Fibroblast of lung (primary cell): Measurements from ENCODE around the gene ZNF526. TPM values are rescaled to one million over a fixed set of nuclear protein-coding genes. Genes with fewer than 3 reads are reported as not detected.
A peak's percentile ranks its signal among the peaks of the same experiment; 100 is the strongest.
"Not testable (repeated sequence)": the region's sequence is repeated elsewhere in the genome, so short reads cannot be mapped to it uniquely, and the experiment has no call there.

Experiments used
- DNase-seq, 2 donors: peaks; one replicate each; pipeline versions ENCODE4 v3.0.0 to v3.0.0-alpha.2; 2010; ENCODE audit warnings: low read depth in 2 of 2
- H2AFZ ChIP-seq: 2 replicates; pipeline ENCODE4 v1.5.1; 2012; ENCODE audit warnings: low read length, control low read depth, inconsistent platforms
- H3K27ac ChIP-seq: 2 replicates; pipeline ENCODE4 v1.5.1; 2011; ENCODE audit warnings: low read length, control low read depth; ENCODE audit not compliant: insufficient read depth
- H3K27me3 ChIP-seq: 2 replicates; pipeline ENCODE4 v1.5.1; 2011; ENCODE audit warnings: mild to moderate bottlenecking, low read length; ENCODE audit not compliant: control insufficient read depth, insufficient read depth
- H3K36me3 ChIP-seq: 2 replicates; pipeline ENCODE4 v1.5.1; 2011; ENCODE audit warnings: low read length; ENCODE audit not compliant: control insufficient read depth, insufficient read depth
- H3K4me1 ChIP-seq: 2 replicates; pipeline ENCODE4 v1.5.1; 2011; ENCODE audit warnings: low read length; ENCODE audit not compliant: control insufficient read depth, insufficient read depth; ENCODE audit errors: extremely low read depth
- H3K4me2 ChIP-seq: 2 replicates; pipeline ENCODE4 v1.5.1; 2011; ENCODE audit warnings: low read length, control low read depth; ENCODE audit not compliant: insufficient read depth; ENCODE audit errors: extremely low read depth
- H3K4me3 ChIP-seq, 4 experiments: fragments of 200-600 bp in 1 of 4; sonication (generic) in 1 of 4; replicated peaks in 1 of 4; 2 replicates each; pipeline ENCODE4 v1.5.1; 2011 to 2016; ENCODE audit warnings: low read length in 4 of 4, low read depth in 3 of 4, mild to moderate bottlenecking in 3 of 4, control low read depth in 2 of 4, inconsistent platforms in 1 of 4, mixed read lengths in 1 of 4; ENCODE audit not compliant: insufficient read depth in 1 of 4; ENCODE audit errors: control extremely low read depth in 1 of 4
- H3K79me2 ChIP-seq: 2 replicates; pipeline ENCODE4 v1.5.1; 2012; ENCODE audit warnings: mild to moderate bottlenecking, low read length, inconsistent platforms; ENCODE audit not compliant: control insufficient read depth, insufficient read depth
- H3K9ac ChIP-seq: 2 replicates; pipeline ENCODE4 v1.5.1; 2011; ENCODE audit warnings: mild to moderate bottlenecking, low read length, control low read depth; ENCODE audit not compliant: insufficient read depth
- H3K9me3 ChIP-seq: 2 replicates; pipeline ENCODE4 v1.5.1; 2012; ENCODE audit warnings: low read depth, low read length; ENCODE audit not compliant: control insufficient read depth, insufficient read depth
- H4K20me1 ChIP-seq: 2 replicates; pipeline ENCODE4 v1.5.1; 2011; ENCODE audit warnings: low read length; ENCODE audit not compliant: control insufficient read depth, insufficient read depth; ENCODE audit errors: extremely low read depth
- EZH2 ChIP-seq: IDR thresholded peaks from 2 replicates; pipeline ENCODE4 v1.5.1; 2012; ENCODE audit warnings: low read length, control low read depth, mild to moderate bottlenecking; ENCODE audit errors: missing control alignments
- polyA plus RNA-seq, 2 donors: library from polyadenylated mRNA; depleted of rRNA in 1 of 2; stranded (reverse) in 1 of 2; unstranded in 1 of 2; fragments of >200 nt; gene quantifications; 2 replicates each; pipeline ENCODE4 v1.2.1, GENCODE V29; 2011 to 2012; ENCODE audit warnings: missing spikeins in 1 of 2
- total RNA-seq: library from RNA; depleted of rRNA; stranded (reverse); fragments of >200 nt; gene quantifications from 2 replicates; pipeline ENCODE4 v1.2.1, GENCODE V29; 2014
- TF ChIP-seq, protein P1 (sequence below), 2 donors: IDR thresholded peaks in 1 of 2; conservative IDR thresholded peaks in 1 of 2; 1 replicate in 1 of 2; 2 replicates in 1 of 2; pipeline ENCODE4 v1.5.1; 2011 to 2012; ENCODE audit warnings: low read length in 2 of 2, control low read depth in 1 of 2, inconsistent platforms in 1 of 2, low read depth in 1 of 2, mild to moderate bottlenecking in 1 of 2

Gene ZNF526
- total and polyA plus RNA-seq, 2 donors (not counting 1 experiment from before 2014, with no cell fraction given): 5.9 to 7.8 TPM

DNA sequence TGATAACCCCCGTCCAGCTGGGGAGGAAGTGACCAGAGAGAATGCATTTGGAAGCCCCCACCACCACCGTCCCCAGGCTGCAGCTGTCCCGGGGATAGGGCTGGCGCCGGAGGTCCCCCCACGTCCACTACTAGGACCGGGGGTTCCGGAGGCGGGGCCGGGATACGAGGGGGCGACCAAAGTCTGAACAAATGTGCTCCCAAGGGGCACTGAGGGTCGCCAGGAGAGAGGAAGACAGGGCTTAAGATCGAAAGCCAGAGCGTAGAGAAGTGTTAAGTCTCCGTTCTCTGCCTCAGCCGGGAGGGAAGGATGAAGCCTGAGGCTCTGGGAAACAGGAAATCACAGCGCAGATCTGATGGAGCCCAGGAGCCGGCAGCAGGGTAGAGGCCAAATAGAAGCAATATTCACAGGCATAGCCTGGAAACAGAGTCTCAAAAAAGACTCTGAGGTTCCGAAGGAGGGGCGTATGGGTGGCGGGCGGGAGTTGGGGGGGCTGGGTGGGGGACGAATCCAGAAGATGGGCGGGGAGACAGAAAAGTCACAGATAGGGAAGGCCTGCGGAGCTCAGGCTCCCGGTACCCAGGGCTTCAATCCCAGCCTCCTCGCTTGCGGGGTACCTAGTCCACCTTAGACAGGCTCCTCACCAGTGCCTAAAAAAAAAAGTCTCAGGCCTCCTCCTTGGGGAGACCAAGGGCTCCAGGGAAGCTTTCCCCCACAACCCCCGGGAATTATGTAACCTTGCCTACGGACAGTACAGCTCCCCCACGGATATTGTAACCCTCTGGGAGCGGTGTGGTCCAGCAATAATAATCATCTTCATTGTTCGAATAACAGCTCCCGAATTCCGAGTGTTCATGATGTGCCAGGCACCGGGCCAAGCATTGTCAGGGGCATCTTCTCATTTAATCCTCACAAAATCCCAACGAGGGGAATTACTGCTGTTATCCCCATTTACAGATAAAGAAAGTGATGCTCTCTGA lies 35.9 kb downstream of the ZNF526 start:
- peaks cover 13% of the 10 kb centered on the region for H3K4me1 ChIP-seq
- peak; percentile 39 to 45 for DNase-seq
- TF ChIP-seq, protein P1, sequence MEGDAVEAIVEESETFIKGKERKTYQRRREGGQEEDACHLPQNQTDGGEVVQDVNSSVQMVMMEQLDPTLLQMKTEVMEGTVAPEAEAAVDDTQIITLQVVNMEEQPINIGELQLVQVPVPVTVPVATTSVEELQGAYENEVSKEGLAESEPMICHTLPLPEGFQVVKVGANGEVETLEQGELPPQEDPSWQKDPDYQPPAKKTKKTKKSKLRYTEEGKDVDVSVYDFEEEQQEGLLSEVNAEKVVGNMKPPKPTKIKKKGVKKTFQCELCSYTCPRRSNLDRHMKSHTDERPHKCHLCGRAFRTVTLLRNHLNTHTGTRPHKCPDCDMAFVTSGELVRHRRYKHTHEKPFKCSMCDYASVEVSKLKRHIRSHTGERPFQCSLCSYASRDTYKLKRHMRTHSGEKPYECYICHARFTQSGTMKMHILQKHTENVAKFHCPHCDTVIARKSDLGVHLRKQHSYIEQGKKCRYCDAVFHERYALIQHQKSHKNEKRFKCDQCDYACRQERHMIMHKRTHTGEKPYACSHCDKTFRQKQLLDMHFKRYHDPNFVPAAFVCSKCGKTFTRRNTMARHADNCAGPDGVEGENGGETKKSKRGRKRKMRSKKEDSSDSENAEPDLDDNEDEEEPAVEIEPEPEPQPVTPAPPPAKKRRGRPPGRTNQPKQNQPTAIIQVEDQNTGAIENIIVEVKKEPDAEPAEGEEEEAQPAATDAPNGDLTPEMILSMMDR (conservative IDR thresholded peaks at IDR 0.05 in 1 of 2, IDR thresholded peaks at IDR 0.05 in 1 of 2; ENCODE audit: low read depth in 1 of 2, low read length in 2 of 2): no peak
- no peak for TF ChIP-seq EZH2
- peak overlapping the region; percentile 84 for H3K27ac ChIP-seq
- no peaks in the 10 kb centered on the region for H3K9me3 ChIP-seq
- H3K4me3 ChIP-seq: peak overlapping the region; percentile 52 to 79 (median 70)
- H3K9ac ChIP-seq: peak overlapping the region; percentile 74
- no peaks in the 10 kb centered on the region for H3K36me3 ChIP-seq
- H3K27me3 ChIP-seq: no peaks in the 10 kb centered on the region
- peak overlapping the region; percentile 89 for H3K4me2 ChIP-seq
- peaks cover 34% of the 10 kb centered on the region for H3K79me2 ChIP-seq
- peak overlapping the region; percentile 65 for H2AFZ ChIP-seq
- H4K20me1 ChIP-seq: no peaks in the 10 kb centered on the region

DNA sequence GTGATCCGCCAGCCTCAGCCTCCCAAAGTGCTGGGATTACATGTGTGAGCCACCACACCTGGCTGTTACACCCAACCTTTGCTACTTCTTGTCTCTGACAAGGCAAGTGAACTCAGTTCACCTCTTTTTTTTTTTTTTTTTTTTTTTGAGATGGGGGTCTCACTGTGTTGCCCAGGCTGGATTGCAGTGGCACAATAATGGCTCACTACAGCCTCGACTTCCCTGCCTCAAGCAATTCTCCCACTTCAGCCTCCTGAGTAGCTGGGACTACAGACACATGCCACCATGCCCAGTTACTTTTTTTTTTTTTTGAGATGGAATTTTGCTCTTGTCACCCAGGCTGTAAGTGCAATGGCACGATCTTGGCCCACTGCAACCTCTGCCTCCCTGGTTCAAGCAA lies 37.7 kb downstream of the ZNF526 start:
- not testable (repeated sequence) for H3K27ac ChIP-seq, DNase-seq, H3K4me1 ChIP-seq, H4K20me1 ChIP-seq, H3K4me2 ChIP-seq, H3K27me3 ChIP-seq, H3K4me3 ChIP-seq, H3K9me3 ChIP-seq, H2AFZ ChIP-seq, H3K36me3 ChIP-seq, H3K9ac ChIP-seq
- H3K79me2 ChIP-seq: peaks cover 17% of the 10 kb centered on the region

DNA sequence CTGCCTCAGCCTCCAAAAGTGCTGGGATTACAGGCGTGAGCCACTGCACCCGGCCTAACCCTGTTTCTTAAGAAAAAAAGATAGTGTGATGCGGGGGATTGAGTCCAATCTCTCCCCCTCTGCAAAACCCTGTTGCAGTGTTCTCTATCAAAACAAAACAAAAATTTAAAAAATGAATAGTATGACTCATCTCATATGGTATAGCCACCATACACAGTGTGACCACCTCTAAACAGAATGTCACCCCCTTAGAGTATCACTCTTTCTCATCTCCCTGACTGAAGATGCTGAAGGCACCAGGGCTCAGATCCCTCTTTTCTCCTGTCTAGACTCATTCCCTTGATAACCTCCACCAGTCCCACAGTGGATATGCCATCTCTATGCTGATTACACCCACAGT lies 41.7 kb downstream of the ZNF526 start:
- Histone ChIP-seq H3K4me2 (no peak overlapping the region), H2AFZ (no peak overlapping the region), H3K9me3 (no peaks in the 10 kb centered on the region), H3K36me3 (no peaks in the 10 kb centered on the region), H3K27me3 (no peaks in the 10 kb centered on the region), H3K27ac (no peak overlapping the region), H4K20me1 (no peaks in the 10 kb centered on the region), H3K4me3 (no peak overlapping the region), H3K79me2 (no peaks in the 10 kb centered on the region), H3K4me1 (no peaks in the 10 kb centered on the region), H3K9ac (no peak overlapping the region)
- no peak for TF ChIP-seq EZH2
- TF ChIP-seq, protein P1 (conservative IDR thresholded peaks at IDR 0.05 in 1 of 2, IDR thresholded peaks at IDR 0.05 in 1 of 2; ENCODE audit: low read depth in 1 of 2, low read length in 2 of 2): no peak
- DNase-seq: no peak

DNA sequence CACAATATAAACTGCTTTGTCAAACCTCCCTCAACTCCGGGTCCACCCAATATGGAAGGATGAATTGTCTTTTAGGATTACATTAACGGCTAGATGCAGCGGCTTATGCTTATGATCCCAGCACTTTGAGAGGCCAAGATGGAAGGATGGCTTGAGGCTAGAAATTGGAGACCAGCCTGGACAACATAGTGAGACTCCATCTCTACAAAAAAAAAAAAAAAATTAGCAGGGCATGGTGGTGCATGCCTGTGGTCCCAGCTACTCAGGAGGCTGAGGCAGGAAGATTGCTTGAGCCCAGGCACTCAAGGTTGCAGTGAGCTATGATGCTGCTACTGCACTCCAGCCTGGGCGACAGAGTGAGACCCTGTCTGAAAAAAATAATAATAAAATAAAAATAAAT lies 46.0 kb downstream of the ZNF526 start:
- not testable (repeated sequence) for H3K4me2 ChIP-seq, H2AFZ ChIP-seq, H3K9me3 ChIP-seq, DNase-seq, H3K9ac ChIP-seq, H3K4me3 ChIP-seq, H3K36me3 ChIP-seq, H3K27ac ChIP-seq, H4K20me1 ChIP-seq, H3K27me3 ChIP-seq
- Histone ChIP-seq H3K79me2 (peaks cover 16% of the 10 kb centered on the region), H3K4me1 (peaks cover 11% of the 10 kb centered on the region)

DNA sequence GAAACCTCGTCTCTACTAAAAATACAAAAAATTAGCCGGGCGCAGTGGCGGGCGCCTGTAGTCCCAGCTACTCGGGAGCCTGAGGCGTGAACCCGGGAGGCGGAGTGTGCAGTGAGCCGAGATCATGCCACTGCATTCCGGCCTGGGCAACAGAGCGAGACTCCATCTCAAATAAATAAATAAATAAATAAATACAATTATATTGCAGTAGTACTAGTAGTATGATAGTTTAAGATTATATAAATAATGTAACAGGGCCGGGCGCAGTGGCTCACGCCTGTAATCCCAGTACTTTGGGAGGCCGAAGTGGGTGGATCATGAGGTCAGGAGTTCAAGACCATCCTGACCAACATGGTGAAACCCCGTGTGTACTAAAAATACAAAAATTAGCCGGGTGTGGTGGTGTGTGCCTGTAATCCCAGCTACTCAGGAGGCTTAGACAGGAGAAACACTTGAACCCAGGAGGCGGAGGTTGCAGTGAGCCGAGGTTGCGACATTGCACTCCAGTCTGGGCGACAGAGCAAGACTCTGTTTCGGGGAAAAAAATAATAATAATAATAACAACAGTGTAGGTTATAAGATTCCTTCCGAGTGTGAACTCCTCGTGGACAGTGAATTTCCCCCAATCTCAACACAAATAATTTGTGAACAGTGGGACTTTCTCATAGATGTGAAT lies 47.0 kb downstream of the ZNF526 start:
- H3K9ac ChIP-seq, H3K27ac ChIP-seq, DNase-seq, H3K4me3 ChIP-seq, H3K27me3 ChIP-seq, H2AFZ ChIP-seq, H3K9me3 ChIP-seq, H3K36me3 ChIP-seq, H4K20me1 ChIP-seq: not testable (repeated sequence)
- peaks cover 13% of the 10 kb centered on the region for H3K4me1 ChIP-seq
- peaks cover 24% of the 10 kb centered on the region for H3K79me2 ChIP-seq
- H3K4me2 ChIP-seq: peak overlapping the region; percentile 98
